HG02840 (cell line): ENCODE data around the gene MAP6D1.
"Not testable (repeated sequence)": the region's sequence is repeated elsewhere in the genome, so short reads cannot be mapped to it uniquely, and the experiment has no call there.

Source experiments
- ATAC-seq: cut with Tn5 transposase; IDR thresholded peaks from one replicate; pipeline ENCODE4 v1.9.1; 2021; ENCODE audit warnings: mild to moderate bottlenecking, moderate library complexity, moderate number of reproducible peaks; ENCODE audit not compliant: unreplicated experiment, low FRiP score

MAP6D1 gene

DNA sequence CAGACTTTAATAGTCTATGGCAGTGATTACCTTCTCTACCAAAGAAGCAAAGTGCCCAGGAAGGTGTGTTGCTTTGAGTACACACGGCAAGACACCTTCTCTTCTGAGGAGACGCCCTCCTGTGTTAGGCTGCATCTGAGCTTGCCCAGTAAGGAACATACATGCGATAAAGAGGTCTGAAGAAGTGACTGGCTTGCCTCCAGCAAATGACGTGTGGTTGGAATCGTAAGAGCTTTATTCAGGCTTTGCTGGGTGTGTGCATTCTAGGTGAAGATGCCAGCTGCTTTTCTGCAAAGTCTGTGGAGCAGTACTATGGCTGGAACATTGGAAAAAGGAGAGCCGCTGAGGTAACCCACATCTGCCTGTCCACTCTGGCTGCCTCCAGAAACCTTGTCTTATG, 22.4 kb downstream of the MAP6D1 start:
- no peak for ATAC-seq

DNA sequence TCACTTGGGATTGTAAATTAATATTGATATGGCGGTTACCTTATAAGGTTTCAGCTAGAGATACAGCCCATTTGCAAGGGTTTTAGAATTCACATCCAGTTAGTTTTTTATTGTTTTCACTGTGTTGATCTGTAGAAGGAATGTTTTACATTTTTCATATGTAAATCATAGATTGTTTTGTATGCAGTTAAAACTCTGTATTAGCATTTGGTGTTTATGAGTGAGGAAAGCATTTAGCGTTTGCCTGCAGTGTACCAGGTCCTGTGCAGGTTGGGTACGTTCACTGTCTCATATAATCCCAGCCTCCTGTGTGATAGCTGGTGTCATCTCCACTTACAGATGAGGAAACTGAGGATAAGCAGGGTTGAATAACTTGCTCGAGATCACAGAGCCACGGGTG, 23.8 kb downstream of the MAP6D1 start:
- no peak for ATAC-seq

DNA sequence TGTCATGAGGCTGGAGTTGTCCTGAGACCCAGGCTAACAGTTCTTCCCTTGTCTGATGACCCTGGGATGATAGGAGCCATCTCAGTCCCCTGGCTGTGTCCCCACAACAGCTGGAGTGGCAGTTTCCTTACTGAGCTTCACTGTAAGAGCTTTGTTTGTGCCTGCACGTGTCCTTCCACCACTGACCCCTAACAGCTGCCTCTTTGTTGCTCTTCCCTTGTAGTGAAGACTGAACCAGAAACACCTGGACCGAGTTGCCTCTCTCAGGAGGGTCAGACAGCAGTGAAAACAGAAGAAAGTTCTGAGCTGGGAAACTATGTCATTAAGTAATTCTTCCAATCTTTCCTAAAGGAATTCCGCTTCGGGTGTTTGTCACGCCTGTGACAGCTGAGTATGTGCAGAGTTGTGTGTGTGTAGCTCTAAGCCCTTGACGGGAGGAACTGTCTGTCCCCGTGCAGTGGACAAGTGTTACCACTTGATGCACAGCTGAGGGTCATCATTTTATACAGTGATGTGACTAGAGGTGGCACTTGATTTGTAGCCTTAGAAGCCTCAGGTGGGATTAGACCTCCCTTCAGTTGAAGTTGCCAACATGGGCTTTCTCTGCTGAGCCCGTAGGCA, 25.0 kb downstream of the MAP6D1 start:
- no peak for ATAC-seq

DNA sequence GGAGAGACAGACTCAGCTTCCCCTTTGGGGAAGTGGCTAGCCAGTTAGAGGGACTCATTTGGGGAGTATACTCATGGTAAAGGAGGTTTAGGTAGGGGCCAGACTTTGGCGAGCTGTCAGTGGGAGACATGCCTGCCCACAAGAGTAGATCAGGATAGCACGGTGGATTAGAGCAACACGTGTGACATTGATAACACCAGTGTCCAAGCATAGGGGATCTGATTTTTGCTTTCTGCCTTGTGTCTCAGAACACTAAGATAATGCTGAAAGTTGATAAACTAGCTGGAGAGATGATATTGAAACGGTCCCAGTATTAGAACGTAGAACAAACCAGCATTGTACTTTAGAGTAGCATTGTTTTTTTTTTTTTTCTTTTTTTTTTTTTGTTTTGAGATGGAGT, 25.9 kb downstream of the MAP6D1 start:
- ATAC-seq = no peak

DNA sequence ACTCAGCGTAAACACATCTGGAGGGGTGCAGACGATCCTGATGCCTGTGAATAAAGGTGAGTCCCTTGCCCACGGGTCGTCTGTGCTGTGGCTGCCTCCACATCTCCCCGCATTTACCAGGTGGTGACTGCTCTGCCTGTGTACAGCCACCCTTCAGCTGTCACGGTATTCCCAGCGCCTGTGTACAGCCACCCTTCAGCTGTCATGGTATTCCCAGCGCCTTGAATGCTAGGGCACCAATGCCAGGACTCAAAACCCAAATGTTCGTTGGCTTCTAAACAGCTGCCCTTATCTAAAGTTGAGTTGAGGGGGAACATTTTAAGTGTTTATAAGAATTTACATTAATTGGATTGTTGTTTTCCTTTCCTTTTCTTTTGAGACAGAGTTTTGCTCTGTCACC, 27.4 kb downstream of the MAP6D1 start:
- no peak for ATAC-seq

DNA sequence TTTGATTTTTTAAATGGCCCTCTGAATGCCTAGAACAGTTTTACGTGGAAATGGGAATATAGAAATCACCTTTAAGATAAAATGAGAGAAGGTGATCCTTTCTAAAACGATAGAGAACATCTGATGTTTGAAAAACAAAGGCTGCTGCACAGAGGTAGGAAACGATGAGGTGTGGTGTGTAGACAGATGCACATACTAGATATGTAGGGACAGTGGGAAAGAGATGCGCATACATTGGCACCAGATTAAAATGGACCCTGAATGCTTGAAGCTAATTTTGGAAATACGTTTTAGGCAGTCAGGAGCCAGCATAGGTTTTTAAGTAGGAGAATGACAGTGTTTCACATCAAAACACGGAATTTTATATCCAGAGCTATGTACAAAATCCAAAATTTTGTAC, 29.0 kb downstream of the MAP6D1 start:
- ATAC-seq = no peak

DNA sequence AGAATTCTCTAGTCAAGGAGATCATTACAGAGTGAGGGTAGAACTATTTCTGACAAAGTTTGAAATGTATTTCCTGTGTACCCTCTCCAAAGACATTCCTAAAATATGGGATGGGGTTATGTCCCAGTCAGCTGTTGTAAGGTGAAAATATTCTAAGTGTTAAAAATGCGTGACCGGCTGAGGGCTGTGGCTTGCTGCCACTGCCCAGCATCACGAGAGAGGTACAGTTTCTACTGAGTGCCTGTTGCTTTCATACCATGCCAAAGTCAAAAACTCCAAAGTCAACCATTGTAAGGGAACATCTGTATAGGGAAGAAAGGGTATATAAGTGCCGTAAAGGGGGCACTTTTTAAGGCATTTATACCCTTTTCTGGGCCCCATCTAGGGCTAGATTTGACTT, 30.9 kb downstream of the MAP6D1 start:
- ATAC-seq = no peak

DNA sequence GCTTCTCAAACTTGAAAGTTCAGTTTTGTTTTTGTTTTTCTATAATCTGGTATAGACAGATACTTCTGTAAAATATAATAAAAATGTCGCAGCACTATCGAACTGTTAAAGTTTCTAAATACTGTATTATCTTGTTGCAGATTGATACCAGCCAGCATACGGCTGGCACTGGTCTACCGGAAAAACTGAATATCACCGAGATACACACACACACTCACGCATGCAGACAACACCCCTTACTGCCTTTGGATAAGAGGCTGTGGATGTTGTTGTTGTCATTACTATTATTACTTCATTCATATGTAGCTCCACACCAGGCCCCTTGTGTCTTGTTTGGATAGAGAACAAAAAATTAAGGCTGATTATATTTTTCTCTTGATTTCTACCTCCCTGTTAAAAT, 32.4 kb downstream of the MAP6D1 start:
- no peak for ATAC-seq

DNA sequence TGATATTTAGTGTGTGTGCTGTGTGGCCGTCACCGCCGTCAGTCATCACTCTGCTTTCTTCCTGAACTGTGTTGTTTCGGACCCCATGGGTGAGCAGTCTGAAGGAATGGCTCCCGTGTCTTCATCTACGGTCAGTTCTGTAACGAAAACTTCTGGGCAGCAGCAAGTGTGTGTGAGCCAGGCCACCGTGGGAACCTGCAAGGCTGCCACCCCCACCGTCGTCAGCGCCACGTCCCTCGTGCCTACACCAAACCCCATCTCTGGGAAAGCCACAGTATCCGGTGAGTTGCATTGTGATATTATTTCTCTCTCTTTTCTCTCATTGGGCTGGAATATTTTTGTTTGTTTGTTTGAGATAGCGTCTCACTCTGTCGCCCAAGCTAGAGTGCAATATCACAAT, 34.7 kb downstream of the MAP6D1 start:
- no peak for ATAC-seq

DNA sequence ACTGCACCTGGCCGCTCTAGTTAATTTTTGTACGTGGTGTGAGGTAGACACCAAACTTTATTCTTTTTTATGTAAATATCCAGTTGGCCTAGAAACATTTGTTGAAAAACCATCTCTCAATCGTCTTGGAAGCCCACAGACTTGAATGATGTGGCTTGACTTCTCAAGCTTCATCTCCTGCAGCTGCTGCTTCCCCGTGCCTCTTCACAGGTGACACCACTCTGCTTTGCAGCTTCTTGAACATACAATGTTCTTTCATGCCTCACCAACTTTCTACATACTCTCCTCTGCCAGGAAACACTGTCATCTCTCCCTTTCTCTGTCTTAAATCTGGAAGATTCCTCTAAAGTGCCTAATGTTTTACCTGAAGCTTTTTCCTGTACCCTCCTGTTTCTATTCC, 35.6 kb downstream of the MAP6D1 start:
- no peak for ATAC-seq

DNA sequence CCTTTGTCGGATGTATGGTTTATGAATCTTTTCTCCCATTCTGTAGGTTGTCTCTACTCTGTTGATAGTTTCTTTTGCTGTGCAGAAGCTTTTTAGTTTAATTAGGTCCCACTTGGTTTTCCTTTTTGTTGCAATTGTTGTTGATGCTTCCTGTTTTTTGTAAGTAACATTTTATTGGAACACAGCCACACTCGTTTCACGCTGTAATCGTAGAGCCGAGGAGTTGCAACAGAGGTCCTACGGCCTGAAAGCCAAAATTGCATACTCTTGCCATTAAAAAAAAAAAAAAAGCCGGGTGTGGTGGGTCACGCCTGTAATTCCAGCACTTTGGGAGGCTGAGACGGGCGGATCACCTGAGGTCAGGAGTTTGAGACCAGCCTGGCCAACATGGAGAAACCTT, 40.9 kb downstream of the MAP6D1 start:
- ATAC-seq = not testable (repeated sequence)

DNA sequence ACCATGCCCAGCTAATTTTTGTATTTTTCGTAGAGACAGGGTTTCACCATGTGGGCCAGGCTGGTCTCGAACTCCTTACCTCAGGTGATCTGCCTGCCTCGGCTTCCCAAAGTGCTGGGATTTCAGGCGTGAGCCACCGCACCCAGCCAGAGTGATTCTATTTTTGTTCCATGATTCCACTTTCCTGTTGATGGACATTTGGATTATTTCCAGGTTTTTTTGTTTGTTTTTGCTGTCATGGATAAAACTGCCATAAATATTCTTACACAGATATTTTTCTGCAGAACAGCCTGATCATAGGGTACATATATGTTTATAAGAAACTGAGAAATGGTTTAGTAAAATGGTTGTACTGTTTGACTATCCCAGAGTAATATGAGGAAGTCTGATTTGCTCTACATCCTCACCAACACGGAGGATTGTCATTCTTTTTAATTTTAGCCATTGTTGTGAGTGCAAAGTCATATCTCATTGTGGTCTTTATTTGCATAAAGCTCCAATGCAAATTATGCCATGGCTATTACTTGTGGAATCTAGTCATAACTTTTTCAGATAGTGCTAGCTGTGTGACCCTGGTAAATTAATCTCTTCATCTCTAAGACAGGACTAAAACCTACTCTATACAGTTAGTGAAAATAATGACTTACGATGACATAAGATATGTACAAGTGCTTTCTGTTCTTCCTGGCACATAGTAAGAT, 42.7 kb downstream of the MAP6D1 start:
- ATAC-seq = no peak

DNA sequence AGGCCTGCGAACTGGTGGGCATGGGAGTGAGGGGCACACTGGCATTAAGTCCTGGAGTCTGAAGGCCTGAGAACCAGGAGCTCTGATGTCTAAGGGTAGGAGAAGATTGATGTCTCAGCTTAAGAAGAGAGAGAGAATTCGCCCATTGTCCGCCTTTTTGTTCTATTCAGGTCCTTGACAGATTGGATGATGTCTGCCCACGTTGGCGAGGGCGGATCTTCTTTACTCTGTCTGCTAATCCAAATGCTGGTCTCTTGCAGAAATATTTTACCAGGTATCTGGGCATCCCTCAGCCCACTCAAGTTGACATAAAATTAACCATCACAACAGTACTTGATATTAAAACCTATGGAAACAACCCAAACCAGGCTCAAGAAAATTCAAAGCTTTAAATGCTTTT, 44.1 kb downstream of the MAP6D1 start:
- ATAC-seq = no peak

DNA sequence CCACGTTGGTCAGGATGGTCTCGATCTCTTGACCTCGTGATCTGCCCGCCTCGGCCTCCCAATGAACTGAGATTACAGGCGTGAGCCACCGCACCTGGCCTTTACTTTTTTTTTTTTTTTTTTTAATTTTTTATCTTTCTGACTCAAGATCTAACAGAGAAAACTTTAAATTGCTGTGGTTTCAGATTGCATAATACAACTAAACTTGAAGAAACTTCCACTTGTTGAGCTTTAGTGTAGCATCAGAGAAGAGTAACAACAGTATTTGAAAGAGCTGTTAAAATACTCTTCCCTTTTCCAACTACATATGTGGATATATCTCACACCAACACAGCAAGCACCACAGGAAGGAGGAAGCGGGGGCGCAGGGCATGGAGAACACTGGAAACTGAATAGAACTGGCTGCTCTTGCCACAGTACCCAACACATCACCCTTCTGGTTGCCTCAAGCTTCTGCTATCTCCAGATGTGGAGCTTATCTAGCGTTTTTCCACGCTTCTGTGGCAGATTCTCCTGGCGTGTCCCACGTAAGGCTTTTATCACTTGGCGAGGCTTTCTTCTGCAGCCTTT, 45.4 kb downstream of the MAP6D1 start:
- no peak for ATAC-seq

DNA sequence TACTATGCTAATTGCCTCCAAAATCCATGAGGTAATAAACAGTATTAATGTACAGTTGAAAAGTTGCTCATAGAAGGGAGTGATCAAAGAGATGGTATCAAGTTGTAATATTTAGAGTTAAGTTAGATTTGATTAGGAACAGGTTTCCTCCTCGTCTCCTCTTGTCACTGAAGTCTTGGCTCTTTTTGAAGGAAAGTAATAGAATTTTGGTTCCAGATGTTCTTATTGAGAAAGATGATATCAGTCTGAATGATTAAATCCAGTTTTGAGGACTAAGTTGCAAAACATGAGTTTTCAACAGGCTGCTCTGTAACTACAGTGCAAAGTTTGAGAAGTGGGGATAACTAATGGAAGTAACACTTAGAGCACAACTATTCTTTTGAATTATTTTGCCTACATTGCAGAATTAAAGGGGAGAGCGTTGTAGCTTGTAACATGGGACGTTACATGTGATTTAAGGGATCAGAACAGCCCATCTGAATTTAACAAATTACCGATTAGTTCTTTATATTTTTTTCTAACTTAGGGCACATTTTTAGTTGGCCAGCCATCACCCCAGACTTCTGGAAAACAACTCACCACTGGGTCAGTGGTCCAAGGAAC, 48.3 kb downstream of the MAP6D1 start:
- ATAC-seq = no peak

DNA sequence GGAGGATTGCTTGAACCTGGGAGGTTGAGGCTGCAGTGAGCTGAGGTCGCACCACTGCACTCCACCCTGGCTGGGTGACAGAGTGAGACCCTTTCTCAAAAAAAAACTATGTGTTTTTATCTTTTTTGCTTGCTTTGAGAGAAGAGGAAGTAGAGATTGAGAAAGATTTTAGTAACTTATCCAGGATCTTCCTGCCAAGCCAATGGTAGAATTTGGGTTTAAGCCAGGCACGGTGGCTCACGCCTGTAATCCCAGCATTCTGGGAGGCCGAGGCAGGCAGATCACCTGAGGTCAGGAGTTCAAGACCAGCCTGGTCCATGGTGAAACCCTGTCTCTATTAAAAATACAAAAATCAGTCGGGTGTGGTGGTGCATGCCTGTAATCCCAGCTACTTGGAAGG, 48.9 kb downstream of the MAP6D1 start:
- not testable (repeated sequence) for ATAC-seq

DNA sequence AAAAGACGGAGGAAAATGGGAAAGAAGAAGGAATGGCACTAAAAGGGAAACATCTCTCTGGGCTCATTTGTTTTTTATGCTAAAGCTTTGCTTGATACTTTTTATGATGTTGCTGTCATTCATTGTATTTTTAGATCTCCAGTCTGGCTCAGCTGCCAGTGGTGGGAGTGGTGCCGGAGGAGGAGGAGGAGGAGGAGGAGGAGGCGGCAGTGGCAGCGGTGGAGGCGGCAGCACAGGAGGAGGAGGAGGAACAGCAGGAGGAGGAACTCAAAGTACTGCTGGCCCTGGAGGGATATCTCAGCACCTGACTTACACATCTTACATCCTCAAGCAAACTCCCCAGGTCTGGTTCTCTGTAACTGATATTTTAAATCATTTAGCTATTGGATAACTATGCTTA, 49.6 kb downstream of the MAP6D1 start:
- ATAC-seq = no peak

DNA sequence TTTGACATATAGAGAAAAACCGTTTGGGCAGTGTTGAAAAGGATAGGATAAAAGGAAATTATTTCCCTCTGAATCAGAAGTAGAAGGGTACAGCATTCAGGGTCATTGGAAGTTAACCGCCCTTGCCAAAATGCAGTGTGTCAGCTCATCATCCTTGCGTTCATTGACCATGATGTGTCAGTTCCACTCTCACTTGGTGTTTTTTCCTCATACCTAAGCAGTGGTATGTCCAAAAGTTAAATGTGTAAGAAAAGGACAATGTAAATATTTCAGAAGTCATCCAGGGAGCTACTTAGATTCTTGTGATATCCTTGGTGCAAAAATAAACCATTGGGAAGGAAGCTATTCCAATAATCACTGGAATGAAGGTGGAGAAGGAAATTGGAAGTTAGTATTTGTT, 50.7 kb downstream of the MAP6D1 start:
- ATAC-seq = no peak

DNA sequence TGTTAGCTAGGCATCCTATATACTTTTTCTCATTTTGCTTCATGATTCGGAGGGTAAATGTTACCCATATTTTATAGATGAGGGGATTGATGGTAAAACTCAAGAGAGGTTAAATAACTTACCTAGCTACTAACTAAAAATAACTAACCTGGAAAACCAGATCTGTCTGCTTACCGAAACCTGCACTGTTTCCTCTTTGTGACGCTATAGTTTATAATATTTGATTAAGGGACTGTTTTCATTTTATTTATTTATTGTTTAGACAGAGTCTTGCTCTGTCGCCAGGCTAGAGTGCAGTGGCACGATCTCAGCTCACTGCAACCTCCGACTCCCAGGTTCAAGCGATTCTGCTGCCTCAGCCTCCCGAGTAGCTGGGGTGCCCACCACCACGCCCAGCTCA, 55.9 kb downstream of the MAP6D1 start:
- no peak for ATAC-seq

DNA sequence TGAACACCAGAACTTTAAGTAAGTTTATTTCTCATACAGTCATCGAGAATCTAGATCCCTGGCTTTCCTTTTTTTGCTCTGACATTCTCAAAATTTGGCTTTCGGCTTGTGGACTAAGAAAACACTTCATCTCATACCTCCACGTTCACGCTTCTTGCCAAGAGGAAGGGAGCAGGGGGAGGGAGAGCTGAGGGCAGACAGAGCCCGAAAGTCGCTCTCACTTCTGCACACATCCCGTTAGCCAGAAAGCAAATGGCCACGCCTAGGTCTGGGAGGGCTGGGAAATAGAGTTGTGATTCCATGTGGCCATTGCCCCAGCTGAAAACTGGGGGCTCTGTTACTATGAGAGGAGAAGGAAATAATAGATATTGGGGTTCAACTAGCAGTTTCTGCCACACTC, 57.3 kb downstream of the MAP6D1 start:
- ATAC-seq = no peak

DNA sequence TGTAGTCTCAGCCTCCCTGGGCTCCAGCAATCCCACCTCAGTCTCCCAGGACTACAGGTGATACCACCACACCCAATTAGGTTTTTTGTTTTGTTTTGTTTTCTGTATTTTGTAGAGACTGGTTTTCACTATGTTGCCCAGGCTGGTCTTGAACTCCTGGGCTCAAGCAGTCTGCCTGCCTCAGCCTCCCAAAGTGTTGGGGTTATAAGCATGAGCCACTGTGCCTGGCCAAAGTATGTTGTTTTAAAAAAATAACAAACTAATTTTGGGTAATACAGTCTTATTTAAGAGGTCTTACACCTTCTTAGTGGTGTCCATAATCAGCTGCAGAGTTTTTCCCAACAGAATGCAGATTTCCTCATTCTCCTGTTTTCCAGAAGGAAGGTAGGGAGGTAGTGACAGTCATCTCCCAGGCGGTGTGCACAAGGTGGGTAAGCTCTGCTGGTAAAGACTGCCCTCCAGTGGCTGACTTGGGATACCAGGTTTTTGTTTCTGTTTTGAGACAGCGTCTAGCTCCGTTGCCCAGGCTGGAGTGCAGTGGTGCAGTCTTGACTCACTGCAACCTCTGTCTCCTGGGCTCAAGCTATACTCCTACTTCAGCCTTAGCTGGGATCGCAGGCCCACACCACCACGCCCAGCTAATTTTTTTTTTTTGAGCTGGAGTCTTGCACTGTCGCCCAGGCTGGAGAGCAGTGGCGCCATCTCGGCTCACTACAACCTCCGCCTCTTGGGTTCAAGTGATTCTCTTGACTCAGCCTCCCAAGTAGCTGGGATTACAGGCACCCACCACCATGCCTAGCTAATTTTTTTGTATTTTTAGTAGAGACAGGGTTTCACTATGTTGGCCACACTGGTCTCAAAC, 58.4 kb downstream of the MAP6D1 start:
- peak; percentile 62 for ATAC-seq
